Endothelial cell of umbilical vein (primary cell): Measurements from ENCODE around the gene SEC24C. TPM values are rescaled to one million over a fixed set of nuclear protein-coding genes. Genes with fewer than 3 reads are reported as not detected.

Source experiments
- BruUV-seq: library from RNA; stranded (reverse); fragments of 400-500 nt; replicated peaks from 2 replicates; lab custom pipeline; 2021; lab: Mats Ljungman, UMichigan
- CTCF ChIA-PET: fragments of 300-600, 350-600 bp; sonication (Branson Sonifier 250); formaldehyde crosslinking; loops from one replicate; lab custom pipeline; 2021; ENCODE audit warnings: antibody characterized with exemption, inconsistent platforms; lab: Charles Lee
- POLR2A ChIA-PET: fragments of 300-600, 350-600 bp; sonication (Branson Sonifier 250); formaldehyde crosslinking; loops from one replicate; lab custom pipeline; 2021; ENCODE audit warnings: antibody characterized with exemption, inconsistent platforms; lab: Charles Lee
- DNase-seq: peaks from one replicate; pipeline ENCODE4 v3.0.0-alpha.2; 2011; ENCODE audit warnings: low read depth, low spot score
- FAIRE-seq: peaks from 2 replicates; lab custom pipeline; 2011; peaks lifted over from hg19 to GRCh38; lab: Jason Lieb, UNC
- H2AFZ ChIP-seq: 2 replicates; pipeline ENCODE4 v1.6.0; 2012; ENCODE audit warnings: low read depth, low read length, control low read depth, inconsistent platforms
- H3K27ac ChIP-seq: 2 replicates; pipeline ENCODE4 v1.5.1; 2011; ENCODE audit warnings: low read depth, mild to moderate bottlenecking, control low read depth, low read length, moderate library complexity; ENCODE audit not compliant: insufficient read depth
- H3K27me3 ChIP-seq, 2 experiments: 2 replicates each; pipeline versions ENCODE4 v1.6.0 to v1.6.1; 2011; ENCODE audit warnings: low read length in 2 of 2, mixed read lengths in 1 of 2; ENCODE audit not compliant: control insufficient read depth in 2 of 2, insufficient read depth in 2 of 2
- H3K36me3 ChIP-seq, 2 experiments: 2 replicates in 1 of 2; 3 replicates in 1 of 2; pipeline ENCODE4 v1.5.1; 2011; ENCODE audit warnings: low read length in 2 of 2, mild to moderate bottlenecking in 1 of 2, moderate library complexity in 1 of 2; ENCODE audit not compliant: control insufficient read depth in 2 of 2, insufficient read depth in 2 of 2; ENCODE audit errors: extremely low read depth in 1 of 2
- H3K4me1 ChIP-seq: 3 replicates; pipeline ENCODE4 v1.5.1; 2011; ENCODE audit warnings: mild to moderate bottlenecking, low read length; ENCODE audit not compliant: control insufficient read depth, insufficient read depth; ENCODE audit errors: extremely low read depth
- H3K4me2 ChIP-seq: 2 replicates; pipeline ENCODE4 v1.6.1; 2011; ENCODE audit warnings: low read length, control low read depth, mixed read lengths; ENCODE audit not compliant: insufficient read depth
- H3K4me3 ChIP-seq, 3 experiments: fragments of 200-600 bp in 1 of 3; sonication (generic), shearing (Covaris generic) in 1 of 3; replicated peaks in 1 of 3; 2 replicates each; pipeline ENCODE4 v1.5.1; 2011 to 2016; ENCODE audit warnings: control low read depth in 3 of 3, low read length in 3 of 3, mild to moderate bottlenecking in 2 of 3, inconsistent platforms in 1 of 3, low read depth in 1 of 3, moderate library complexity in 1 of 3; ENCODE audit not compliant: insufficient read depth in 1 of 3
- H3K79me2 ChIP-seq: 2 replicates; pipeline ENCODE4 v1.6.0; 2012; ENCODE audit warnings: low read length, inconsistent platforms; ENCODE audit not compliant: control insufficient read depth, insufficient read depth
- H3K9ac ChIP-seq: replicated peaks from 2 replicates; pipeline ENCODE3; 2011; ENCODE audit warnings: low read length, control low read depth; ENCODE audit not compliant: insufficient read depth; ENCODE audit errors: extremely low read depth
- H3K9me1 ChIP-seq: replicated peaks from 3 replicates; pipeline ENCODE4 v1.6.0; 2011; ENCODE audit warnings: mild to moderate bottlenecking, low read length; ENCODE audit not compliant: control insufficient read depth, insufficient read depth; ENCODE audit errors: extremely low read depth
- H3K9me3 ChIP-seq: replicated peaks from 2 replicates; pipeline ENCODE4 v1.5.1; 2012; ENCODE audit warnings: low read length, inconsistent platforms; ENCODE audit not compliant: control insufficient read depth, insufficient read depth
- H4K20me1 ChIP-seq: replicated peaks from 2 replicates; pipeline ENCODE3; 2011; ENCODE audit warnings: mild to moderate bottlenecking, low read length; ENCODE audit not compliant: control insufficient read depth, insufficient read depth; ENCODE audit errors: extremely low read depth
- CTCF ChIP-seq, 2 donors: IDR thresholded peaks; 1 replicate in 1 of 2; 2 replicates in 1 of 2; pipeline ENCODE4 v1.5.1; 2011; ENCODE audit warnings: low read length in 2 of 2, mild to moderate bottlenecking in 2 of 2, moderate library complexity in 2 of 2, control low read depth in 1 of 2, inconsistent platforms in 1 of 2, low read depth in 1 of 2; ENCODE audit not compliant: insufficient read depth in 1 of 2; ENCODE audit errors: extremely low read depth in 1 of 2
- EZH2 ChIP-seq: IDR thresholded peaks from 2 replicates; pipeline ENCODE4 v1.6.1; 2012; ENCODE audit warnings: borderline replicate concordance, low read depth, mild to moderate bottlenecking, moderate library complexity, low read length, inconsistent platforms; ENCODE audit not compliant: severe bottlenecking
- FOS ChIP-seq: IDR thresholded peaks from 2 replicates; pipeline ENCODE4 v1.6.1; 2011; ENCODE audit warnings: mild to moderate bottlenecking, low read length, moderate library complexity, borderline replicate concordance; ENCODE audit not compliant: insufficient read depth
- GATA2 ChIP-seq: IDR thresholded peaks from 2 replicates; pipeline ENCODE4 v1.7.0; 2011; ENCODE audit warnings: low read depth, mild to moderate bottlenecking, moderate library complexity, mixed read lengths, low read length; ENCODE audit not compliant: insufficient read length, insufficient read depth
- JUN ChIP-seq: IDR thresholded peaks from 2 replicates; pipeline ENCODE4 v1.6.1; 2011; ENCODE audit warnings: borderline replicate concordance, low read depth; ENCODE audit not compliant: insufficient read length, insufficient read depth
- MAX ChIP-seq: IDR thresholded peaks from 2 replicates; pipeline ENCODE4 v1.6.1; 2011; ENCODE audit not compliant: insufficient read depth, insufficient read length
- MYC ChIP-seq: IDR thresholded peaks from one replicate; pipeline ENCODE4 v1.6.1; 2011; ENCODE audit warnings: mild to moderate bottlenecking, low read depth, low read length
- POLR2A ChIP-seq: IDR thresholded peaks from 2 replicates; pipeline ENCODE4 v1.6.1; 2012; ENCODE audit warnings: low read depth, mild to moderate bottlenecking, control low read depth, low read length
- POLR2AphosphoS5 ChIP-seq: IDR thresholded peaks from 2 replicates; pipeline ENCODE4 v1.6.1; 2012; ENCODE audit warnings: low read depth, mild to moderate bottlenecking, control low read depth, low read length, moderate library complexity; ENCODE audit not compliant: insufficient read depth
- dilution Hi-C: fragments of 300-500 bp; cut with MboI; formaldehyde crosslinking; loops from one replicate; pipeline ENCODE4 v1.15.0; 2019; ENCODE audit warnings: low sequenced_read_pairs; ENCODE audit not compliant: extremely low pct_ligation_motif_present
- intact Hi-C: fragments of 100-400 bp; cut with micrococcal nuclease; formaldehyde crosslinking; loops from one replicate; pipeline ENCODE4 v1.10.0; 2022
- polyA plus RNA-seq, 4 experiments: library from polyadenylated mRNA; depleted of rRNA in 3 of 4; stranded (reverse) in 3 of 4; unstranded in 1 of 4; fragments of >200 nt; gene quantifications; 2 replicates each; pipeline versions ENCODE4 v1.2.1 to v1.2.3, GENCODE V29; 2011 to 2012; ENCODE audit warnings: missing spikeins in 1 of 4
- total RNA-seq: library from RNA; stranded (reverse); gene quantifications from 2 replicates; pipeline ENCODE4 v1.2.3, GENCODE V29; 2021

Gene SEC24C
- total and polyA plus RNA-seq, 2 donors (not counting 3 experiments of a cell fraction or from before 2014, with no cell fraction given) = 95.5 to 108 TPM

- POLR2A ChIA-PET = no interaction called here
- peaks cover 31 to 62% of the 10 kb centered on the region in 2 experiments for H3K36me3 ChIP-seq
- BruUV-seq = no TSS peak
These were observed 24.7 kb downstream of the SEC24C start for GRCh38 chr10:73768881-73769280.

GRCh38 chr10:73769396-73769795 is 25.2 kb downstream of the SEC24C start:
- ChIA-PET CTCF (interaction anchor here (1.5 kb wide), 1 partner anchor 11 kb away, joined by 4 read pairs; no protein-coding TSS in a partner anchor), POLR2A (no interaction called here)
- FAIRE-seq = no peak
- H3K36me3 ChIP-seq = peaks cover 30 to 60% of the 10 kb centered on the region in 2 experiments
- H2AFZ ChIP-seq = no peak overlapping the region
- TSS peak; percentile 0 for BruUV-seq
- no peak overlapping the region for H3K9ac ChIP-seq
- H3K4me1 ChIP-seq = peaks cover 11% of the 10 kb centered on the region
- no peaks in the 10 kb centered on the region for H3K27me3 ChIP-seq
- no peak overlapping the region for H3K27ac ChIP-seq
- no peak overlapping the region for H3K4me2 ChIP-seq
- DNase-seq = no peak
- peaks cover 16% of the 10 kb centered on the region for H3K79me2 ChIP-seq
- dilution Hi-C loops (no loop called here), intact Hi-C loops (no loop called here)
- no peaks in the 10 kb centered on the region for H4K20me1 ChIP-seq
- TF ChIP-seq FOS (no peak), POLR2A (no peak), MAX (no peak), CTCF (IDR thresholded peaks at IDR 0.05; ENCODE audit: extremely low read depth in 1 of 2, insufficient read depth in 1 of 2, low read depth in 1 of 2, low read length in 2 of 2) (no peak), POLR2AphosphoS5 (no peak), EZH2 (no peak), GATA2 (no peak), JUN (no peak), MYC (no peak)
- H3K9me3 ChIP-seq = no peaks in the 10 kb centered on the region
- no peak overlapping the region for H3K4me3 ChIP-seq
- no peaks in the 10 kb centered on the region for H3K9me1 ChIP-seq

More at GRCh38 chr10:73768881-73769280, 24.7 kb downstream of the SEC24C start:
- H3K27ac ChIP-seq = no peak overlapping the region
- FAIRE-seq (no peak), DNase-seq (no peak)
- no peak overlapping the region for H3K4me2 ChIP-seq
- no peaks in the 10 kb centered on the region for H3K27me3 ChIP-seq
- no peak overlapping the region for H3K4me3 ChIP-seq
- CTCF ChIA-PET = interaction anchor here (0.6 to 1.5 kb wide), 3 partner anchors 10 to 12 kb away, joined by 3 to 4 read pairs (median 3); no protein-coding TSS in a partner anchor
- no peaks in the 10 kb centered on the region for H3K9me3 ChIP-seq
- H3K79me2 ChIP-seq = peaks cover 11% of the 10 kb centered on the region
- TF ChIP-seq MYC = no peak
- H4K20me1 ChIP-seq = no peaks in the 10 kb centered on the region
- intact Hi-C loops = no loop called here
- dilution Hi-C loops = no loop called here
- no peak overlapping the region for H2AFZ ChIP-seq
- no peaks in the 10 kb centered on the region for H3K9me1 ChIP-seq
- H3K4me1 ChIP-seq = peaks cover 9% of the 10 kb centered on the region
- H3K9ac ChIP-seq = no peak overlapping the region
